Colonic mucosa (tissue), 4 donors: Measurements from ENCODE around the gene GPANK1. TPM values are rescaled to one million over a fixed set of nuclear protein-coding genes. Genes with fewer than 3 reads are reported as not detected.

Experiments used
- DNase-seq: peaks from one replicate; pipeline ENCODE4 v3.0.0-alpha.2; 2020
- H3K27ac ChIP-seq: fragments of 200-600 bp; one replicate; pipeline ENCODE4 v1.8.0; 2021
- H3K27me3 ChIP-seq: fragments of 200-600 bp; one replicate; pipeline ENCODE4 v1.8.0; 2021
- H3K36me3 ChIP-seq: fragments of 200-600 bp; one replicate; pipeline ENCODE4 v1.8.0; 2021
- H3K4me1 ChIP-seq: fragments of 200-600 bp; one replicate; pipeline ENCODE4 v1.8.0; 2021; ENCODE audit warnings: mild to moderate bottlenecking
- H3K4me3 ChIP-seq: fragments of 200-600 bp; one replicate; pipeline ENCODE4 v1.8.0; 2021
- H3K9ac ChIP-seq, 2 donors: one replicate each; pipeline ENCODE4 v1.7.0; 2013; ENCODE audit warnings: control low read depth in 2 of 2, low read depth in 2 of 2, low read length in 2 of 2
- H3K9me3 ChIP-seq: fragments of 200-600 bp; one replicate; pipeline ENCODE4 v1.8.0; 2021
- intact Hi-C: fragments of 100-400 bp; cut with DNase I; formaldehyde crosslinking; loops from one replicate; pipeline ENCODE4 v1.14.1; 2022
- total RNA-seq, 2 donors: library from RNA; stranded (reverse); fragmentation: NEBNext Ultra II Directional in 1 of 2; extraction: Animal tissue kit (Norgen Biotek cat#: 25700) in 1 of 2; gene quantifications; one replicate each; pipeline ENCODE4 v1.2.1, GENCODE V29; 2021
- TF ChIP-seq, protein P1 (sequence below): fragments of 200-600 bp; IDR thresholded peaks from one replicate; pipeline ENCODE4 v1.8.0; 2022; ENCODE audit warnings: antibody characterized with exemption, mild to moderate bottlenecking
- donor health status: healthy.
- donor health status: DM: no; HTN: no; CAD: no.
- donor health status: DM: no; HTN: no; CAD: no.

The GPANK1 gene
- total RNA-seq, 2 donors from 2014 or later = 11.0 to 14.9 TPM

DNA sequence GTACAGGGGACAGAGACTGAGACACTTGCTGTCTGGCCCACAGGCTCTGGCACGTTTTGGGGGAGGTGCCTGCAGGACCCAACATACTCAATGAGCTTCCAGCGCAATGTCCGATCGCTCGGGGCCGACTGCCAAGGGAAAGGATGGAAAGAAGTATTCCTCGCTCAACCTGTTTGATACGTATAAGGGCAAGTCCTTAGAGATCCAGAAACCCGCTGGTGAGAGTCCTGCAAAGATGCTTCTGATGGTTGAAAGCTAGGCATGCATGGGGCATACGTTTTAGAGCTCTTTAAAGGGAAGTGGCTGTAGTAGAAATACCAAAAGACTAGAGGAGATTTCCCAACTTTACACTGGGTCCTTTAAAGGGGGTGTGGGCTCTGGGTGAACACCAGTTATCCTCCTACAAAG is 42.1 kb downstream of the GPANK1 start:
- DNase-seq = no peak
- peak overlapping the region in 1 of 2 donors; percentile 90 for H3K9ac ChIP-seq
- intact Hi-C loops = loop anchor here (5.0 kb wide), 1 partner anchor 35 kb away; the partner anchor contains the start of gene APOM
- TF ChIP-seq, protein P1, sequence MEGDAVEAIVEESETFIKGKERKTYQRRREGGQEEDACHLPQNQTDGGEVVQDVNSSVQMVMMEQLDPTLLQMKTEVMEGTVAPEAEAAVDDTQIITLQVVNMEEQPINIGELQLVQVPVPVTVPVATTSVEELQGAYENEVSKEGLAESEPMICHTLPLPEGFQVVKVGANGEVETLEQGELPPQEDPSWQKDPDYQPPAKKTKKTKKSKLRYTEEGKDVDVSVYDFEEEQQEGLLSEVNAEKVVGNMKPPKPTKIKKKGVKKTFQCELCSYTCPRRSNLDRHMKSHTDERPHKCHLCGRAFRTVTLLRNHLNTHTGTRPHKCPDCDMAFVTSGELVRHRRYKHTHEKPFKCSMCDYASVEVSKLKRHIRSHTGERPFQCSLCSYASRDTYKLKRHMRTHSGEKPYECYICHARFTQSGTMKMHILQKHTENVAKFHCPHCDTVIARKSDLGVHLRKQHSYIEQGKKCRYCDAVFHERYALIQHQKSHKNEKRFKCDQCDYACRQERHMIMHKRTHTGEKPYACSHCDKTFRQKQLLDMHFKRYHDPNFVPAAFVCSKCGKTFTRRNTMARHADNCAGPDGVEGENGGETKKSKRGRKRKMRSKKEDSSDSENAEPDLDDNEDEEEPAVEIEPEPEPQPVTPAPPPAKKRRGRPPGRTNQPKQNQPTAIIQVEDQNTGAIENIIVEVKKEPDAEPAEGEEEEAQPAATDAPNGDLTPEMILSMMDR = no peak
- peaks cover 21% of the 10 kb centered on the region for H3K36me3 ChIP-seq
- no peaks in the 10 kb centered on the region for H3K27me3 ChIP-seq
- no peaks in the 10 kb centered on the region for H3K9me3 ChIP-seq
- no peak overlapping the region for H3K4me3 ChIP-seq
- H3K4me1 ChIP-seq = peaks cover 4% of the 10 kb centered on the region
- H3K27ac ChIP-seq = no peak overlapping the region

DNA sequence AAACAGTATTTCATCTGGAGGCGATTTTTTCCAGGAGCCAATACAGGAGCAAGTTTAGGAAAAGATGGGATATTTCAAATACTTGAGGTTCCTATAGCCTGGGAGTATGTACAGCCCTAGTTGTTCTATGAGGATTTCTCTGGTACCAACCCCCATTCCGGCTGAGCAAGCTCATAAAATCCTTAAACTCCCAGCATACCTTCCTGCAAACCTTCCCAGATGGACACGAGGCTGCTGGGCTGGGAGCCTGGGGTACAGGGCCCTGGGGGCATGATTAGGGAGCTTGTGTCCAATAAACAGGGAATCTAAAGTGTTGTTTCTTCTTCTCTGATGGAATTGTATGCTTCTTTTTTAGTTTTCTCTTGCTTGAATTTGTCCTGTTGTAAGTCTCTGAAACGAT is 42.8 kb downstream of the GPANK1 start:
- intact Hi-C loops = loop anchor here (5.0 kb wide), 1 partner anchor 35 kb away; the partner anchor contains the start of gene APOM
- Histone ChIP-seq H3K27me3 (no peaks in the 10 kb centered on the region), H3K36me3 (peaks cover 14% of the 10 kb centered on the region), H3K4me3 (peak overlapping the region; percentile 68), H3K9ac (peak overlapping the region in 1 of 2 donors; percentile 90), H3K9me3 (no peaks in the 10 kb centered on the region), H3K4me1 (peaks cover 4% of the 10 kb centered on the region), H3K27ac (peak overlapping the region; percentile 93)
- DNase-seq = peak; percentile 55
- TF ChIP-seq, protein P1 = no peak

DNA sequence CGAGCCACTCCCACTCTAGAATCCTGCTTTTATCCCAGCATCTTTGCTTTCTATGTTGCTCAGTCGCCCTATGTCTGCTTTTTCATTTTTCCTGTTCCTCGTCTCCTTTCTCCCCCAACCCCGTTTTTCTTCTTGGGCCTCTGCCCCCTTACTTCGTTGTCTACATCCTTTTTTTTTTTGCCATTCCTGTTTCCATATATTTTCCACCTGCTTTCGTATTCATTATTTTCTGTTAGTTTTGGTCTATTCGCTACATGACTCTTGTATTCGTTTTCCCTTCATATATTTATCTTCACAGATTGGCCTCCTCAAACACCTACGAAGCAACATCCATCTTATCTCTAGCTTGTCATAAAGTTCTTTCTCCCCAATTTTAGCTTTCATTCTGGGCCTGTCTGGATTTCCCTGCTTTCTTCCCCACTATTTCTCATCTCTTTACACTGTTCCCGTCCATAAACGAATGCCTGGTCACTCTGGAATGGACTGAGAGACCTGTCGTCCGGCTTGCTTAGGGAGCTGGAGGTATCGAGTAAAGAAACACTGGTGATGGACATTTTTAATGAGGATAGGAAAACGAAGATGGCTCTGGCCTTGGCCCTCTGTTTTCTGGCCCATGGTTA is 43.4 kb downstream of the GPANK1 start:
- Histone ChIP-seq H3K27ac (peak overlapping the region; percentile 93), H3K27me3 (no peaks in the 10 kb centered on the region), H3K9me3 (no peaks in the 10 kb centered on the region), H3K36me3 (peaks cover 9% of the 10 kb centered on the region), H3K9ac (peak overlapping the region; percentile 90 to 98), H3K4me1 (peaks cover 4% of the 10 kb centered on the region), H3K4me3 (peak overlapping the region; percentile 68)
- TF ChIP-seq, protein P1 = no peak
- no peak for DNase-seq
- intact Hi-C loops = loop anchor here (5.0 kb wide), 1 partner anchor 36 kb away; the partner anchor contains the start of gene APOM

- peak; percentile 97 for DNase-seq
- peaks cover 2% of the 10 kb centered on the region for H3K36me3 ChIP-seq
- intact Hi-C loops = loop anchor here (5.0 kb wide), 1 partner anchor 37 kb away; the partner anchor contains the start of gene APOM
- no peaks in the 10 kb centered on the region for H3K9me3 ChIP-seq
- peak within 1 kb of the TSS; percentile 93 for H3K27ac ChIP-seq
- H3K4me3 ChIP-seq = peak within 1 kb of the TSS; percentile 68
- TF ChIP-seq, protein P1 = no peak
- peaks cover 4% of the 10 kb centered on the region for H3K4me1 ChIP-seq
- peak within 1 kb of the TSS; percentile 90 to 98 for H3K9ac ChIP-seq
- no peaks in the 10 kb centered on the region for H3K27me3 ChIP-seq
Observed at GRCh38 chr6:31620586-31621319, 44.0 kb downstream of the GPANK1 start, which contains the start of gene PRRC2A. PRRC2A (plus strand) TSS chr6:31620715; CDS start chr6:31622790, 2,075 bp downstream.

DNA sequence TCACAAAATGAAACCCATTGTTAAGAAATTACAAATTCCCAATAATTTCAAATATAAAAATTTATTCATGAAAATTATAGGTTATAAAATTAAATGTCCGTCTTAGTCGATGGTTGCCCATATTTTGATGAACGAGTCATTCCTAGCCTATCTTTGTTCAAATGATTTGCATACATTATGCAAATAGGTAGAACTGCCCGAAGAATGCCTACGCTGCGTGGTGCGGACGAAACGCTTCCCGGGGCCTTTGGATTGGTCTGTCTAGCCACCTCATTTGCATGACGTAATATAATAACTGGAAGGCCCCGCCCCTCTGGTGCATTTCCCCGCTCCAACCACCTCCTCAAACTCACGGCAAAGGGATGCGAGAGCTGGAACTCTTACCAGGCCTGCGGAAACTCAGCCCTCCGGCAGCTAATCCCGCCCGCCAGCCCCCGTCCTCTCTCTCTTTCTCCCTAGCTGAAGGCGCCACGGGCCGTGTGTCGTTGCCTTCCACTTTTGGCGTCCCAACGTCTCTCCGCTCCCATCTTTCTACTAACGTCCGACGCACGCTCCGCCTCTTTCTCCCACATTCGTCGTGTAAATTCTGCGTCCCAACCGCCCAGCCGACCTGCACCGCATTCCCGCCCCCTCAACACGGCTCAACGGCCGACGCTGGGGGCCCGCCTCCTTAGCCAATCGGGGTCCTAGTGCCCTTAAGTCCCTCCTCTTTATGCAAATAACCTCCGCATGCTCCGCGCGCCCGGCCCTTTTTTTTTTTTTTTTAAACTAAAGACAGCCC is 44.8 kb downstream of the GPANK1 start:
- Histone ChIP-seq H3K9ac (peak overlapping the region; percentile 58 to 64), H3K36me3 (no peaks in the 10 kb centered on the region), H3K4me3 (peak overlapping the region; percentile 68), H3K4me1 (peaks cover 4% of the 10 kb centered on the region), H3K9me3 (no peaks in the 10 kb centered on the region), H3K27ac (peak overlapping the region; percentile 93), H3K27me3 (no peaks in the 10 kb centered on the region)
- intact Hi-C loops = loop anchor here (5.0 kb wide), 1 partner anchor 37 kb away; the partner anchor contains the start of gene APOM
- DNase-seq = peak; percentile 97
- TF ChIP-seq, protein P1 = no peak
